ENCODE results near the gene BCL11A.

DNA sequence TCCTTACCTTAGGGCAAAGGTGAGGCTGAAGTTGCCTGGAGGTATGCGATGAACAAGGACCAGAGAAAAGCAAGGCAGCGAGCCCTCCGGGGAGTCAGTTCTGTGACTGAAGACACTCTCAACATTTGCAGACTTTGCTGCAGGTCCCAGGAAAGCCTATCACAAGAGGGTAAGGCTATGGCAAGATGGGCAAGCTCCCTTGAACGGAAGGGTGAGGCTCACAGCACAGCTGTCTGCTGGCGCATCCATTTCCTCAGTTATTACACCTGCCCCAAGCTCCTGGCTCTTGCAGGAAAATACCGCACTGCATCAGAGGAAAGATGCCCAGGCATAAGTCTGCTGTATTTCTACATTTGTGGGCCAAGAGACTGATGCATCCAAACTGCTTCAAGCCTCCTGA is 141.4 kb downstream of the BCL11A start:
- TF ChIP-seq YY1 (IDR thresholded peaks at IDR 0.05; ENCODE audit: insufficient read depth, insufficient read length) (no peak), ZNF274 (IDR thresholded peaks at IDR 0.05; ENCODE audit: low read depth, low read length) (no peak)
